ENCODE measurements around the gene ICAM5. TPM values are rescaled to one million over a fixed set of nuclear protein-coding genes. Genes with fewer than 3 reads are reported as not detected.

Gene ICAM5
- total and polyA plus RNA-seq, 10 of the 15 experiments (the other 5 are each of a cell fraction or from before 2014, with no cell fraction given): 0.14 to 4.6 (median 0.94) TPM; not detected in 2

DNA sequence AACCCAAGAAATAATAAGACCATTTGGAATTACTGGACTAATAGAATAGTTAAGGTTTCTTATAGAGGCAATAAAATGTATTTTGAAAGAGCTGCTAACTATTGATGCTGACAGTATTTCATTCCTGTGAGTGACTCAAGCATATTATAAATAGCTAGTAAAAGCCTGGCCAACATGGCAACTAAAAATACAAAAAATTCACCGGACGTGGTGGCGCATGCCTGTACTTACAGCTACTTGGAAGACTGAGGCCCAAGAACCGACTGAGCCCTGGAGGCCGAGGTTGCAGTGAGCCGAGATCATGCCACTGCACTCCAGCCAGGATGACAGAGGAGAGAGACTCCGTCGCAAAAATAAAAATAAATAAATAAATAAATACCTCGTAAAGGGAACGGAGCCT is 55.0 kb downstream of the ICAM5 start:
- in situ Hi-C loops (cut with MboI): no loop called here
- 95% methylated on average over 10 of the region's 10 CpGs for WGBS (ENCODE audit: insufficient coverage, insufficient replicate concordance, low lambda C conversion rate, missing lambda C conversion rate)
- Histone ChIP-seq H3K27me3 (replicated peaks in 1 of 2; ENCODE audit: control insufficient read depth in 2 of 2, insufficient read depth in 2 of 2, low read length in 1 of 2) (no peaks in the 10 kb centered on the region), H3K27ac (ENCODE audit: control insufficient read depth, insufficient read depth) (no peak overlapping the region), H3K9ac (ENCODE audit: control insufficient read depth, insufficient read depth, low read length) (no peak overlapping the region), H3K9me3 (replicated peaks; ENCODE audit: control insufficient read depth, insufficient read depth, low read length) (no peaks in the 10 kb centered on the region), H3K4me1 (ENCODE audit: control insufficient read depth, insufficient read depth, low read length) (peaks cover 3% of the 10 kb centered on the region), H3K36me3 (ENCODE audit: control insufficient read depth in 2 of 2, insufficient read depth in 2 of 2, low read length in 1 of 2) (no peaks in the 10 kb centered on the region; a peak in 2 of 4 replicates), H3K4me2 (ENCODE audit: control insufficient read depth, insufficient read depth) (no peak overlapping the region), H3K79me2 (ENCODE audit: control insufficient read depth, insufficient read depth, low read length) (no peaks in the 10 kb centered on the region), H4K20me1 (ENCODE audit: control insufficient read depth, insufficient read depth) (no peaks in the 10 kb centered on the region), H2AFZ (ENCODE audit: control insufficient read depth, low read depth, low read length) (no peak overlapping the region), H3K4me3 (no peak overlapping the region)
- SMC1A ChIA-PET (ENCODE audit: uncharacterized antibody, unreplicated experiment): interaction anchor here (0.8 to 1.8 kb wide), 3 partner anchors 46 to 74 kb away, joined by 3 read pairs; partner anchors contain the start of gene ICAM1
- no peak for FAIRE-seq
- TF ChIP-seq, protein P1, sequence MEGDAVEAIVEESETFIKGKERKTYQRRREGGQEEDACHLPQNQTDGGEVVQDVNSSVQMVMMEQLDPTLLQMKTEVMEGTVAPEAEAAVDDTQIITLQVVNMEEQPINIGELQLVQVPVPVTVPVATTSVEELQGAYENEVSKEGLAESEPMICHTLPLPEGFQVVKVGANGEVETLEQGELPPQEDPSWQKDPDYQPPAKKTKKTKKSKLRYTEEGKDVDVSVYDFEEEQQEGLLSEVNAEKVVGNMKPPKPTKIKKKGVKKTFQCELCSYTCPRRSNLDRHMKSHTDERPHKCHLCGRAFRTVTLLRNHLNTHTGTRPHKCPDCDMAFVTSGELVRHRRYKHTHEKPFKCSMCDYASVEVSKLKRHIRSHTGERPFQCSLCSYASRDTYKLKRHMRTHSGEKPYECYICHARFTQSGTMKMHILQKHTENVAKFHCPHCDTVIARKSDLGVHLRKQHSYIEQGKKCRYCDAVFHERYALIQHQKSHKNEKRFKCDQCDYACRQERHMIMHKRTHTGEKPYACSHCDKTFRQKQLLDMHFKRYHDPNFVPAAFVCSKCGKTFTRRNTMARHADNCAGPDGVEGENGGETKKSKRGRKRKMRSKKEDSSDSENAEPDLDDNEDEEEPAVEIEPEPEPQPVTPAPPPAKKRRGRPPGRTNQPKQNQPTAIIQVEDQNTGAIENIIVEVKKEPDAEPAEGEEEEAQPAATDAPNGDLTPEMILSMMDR (IDR thresholded peaks at IDR 0.05 in 2 of 3, conservative IDR thresholded peaks at IDR 0.05 in 1 of 3; ENCODE audit: control insufficient read depth in 2 of 3, extremely low read depth in 1 of 3, insufficient read depth in 1 of 3, low read depth in 3 of 3, low read length in 3 of 3): no peak
- TF ChIP-seq, protein P2, sequence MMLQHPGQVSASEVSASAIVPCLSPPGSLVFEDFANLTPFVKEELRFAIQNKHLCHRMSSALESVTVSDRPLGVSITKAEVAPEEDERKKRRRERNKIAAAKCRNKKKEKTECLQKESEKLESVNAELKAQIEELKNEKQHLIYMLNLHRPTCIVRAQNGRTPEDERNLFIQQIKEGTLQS (IDR thresholded peaks at IDR 0.05; ENCODE audit: borderline replicate concordance, extremely low read depth, low read depth, low read length): no peak
- POLR2A ChIA-PET: interaction anchor here (0.6 to 1.2 kb wide), 5 partner anchors 10 to 509 kb away, joined by 3 read pairs; partner anchors contain the start of genes RAVER1 and TYK2
- no peak for ATAC-seq
- intact Hi-C loops (cut with micrococcal nuclease; ENCODE audit: unreplicated experiment): no loop called here
- DNase-seq (ENCODE audit: low read depth, low spot score): no peak
- CTCF ChIA-PET: interaction anchor here (1.1 kb wide), 1 partner anchor 44 kb away, joined by 3 read pairs; no protein-coding TSS in a partner anchor
- BruUV-seq (replicated peaks): no TSS peak
- RAD21 ChIA-PET (ENCODE audit: unreplicated experiment): interaction anchor here (0.7 to 1.8 kb wide), 2 partner anchors 32 to 55 kb away, joined by 3 read pairs; partner anchors contain the start of gene ICAM5

Small RNA genes lying within 50 kb of the gene (small RNA-seq; reads per million reads assigned to genes)
- gene AC011511.1 (not detected), gene AC011511.4 (not detected)

Other genes starting within 250 kb of the ICAM5 start
Only the 7 nearest of the 19 such genes appear.
- 196 and 221 TPM in 2 replicates for gene MRPL4, start 37.7 kb upstream of the ICAM5 start, total RNA-seq (2014; rRNA removed)
- gene MRPL4, start 37.7 kb upstream of the ICAM5 start, total RNA-seq (2014; rRNA removed; fragmentation: Illumina TruSeq; extraction: Trizol): 36.4 and 44.4 TPM in 2 replicates
- 162 and 169 TPM in 2 replicates for gene MRPL4, start 37.7 kb upstream of the ICAM5 start, total RNA-seq (2021)
- gene MRPL4, start 37.7 kb upstream of the ICAM5 start, polyA plus RNA-seq (2011; rRNA removed): 16.6 and 56.2 TPM in 2 replicates
- gene MRPL4, start 37.7 kb upstream of the ICAM5 start, polyA plus RNA-seq (2014; fragmentation: Illumina TruSeq; extraction: Trizol): 9.5 and 44.4 TPM in 2 replicates
- gene MRPL4, start 37.7 kb upstream of the ICAM5 start, polyA plus RNA-seq (2014; fragmentation: Nextera tagmentation; extraction: Ambion mirVana): 1 to 10 TPM in 1 of 2 experiments, under 1 TPM in 1; 0.79 to 5.8 TPM
- 174 and 217 TPM in 2 replicates for gene MRPL4, start 37.7 kb upstream of the ICAM5 start, polyA plus RNA-seq (2014; rRNA removed)
- 100 to 1,000 TPM; 183 to 186 TPM for gene MRPL4, start 37.7 kb upstream of the ICAM5 start, polyA plus RNA-seq (2016; fragmentation: Nextera tagmentation; extraction: Ambion mirVana)
- 72.9 and 77.7 TPM in 2 replicates for gene ICAM1, start 18.8 kb upstream of the ICAM5 start, total RNA-seq (2014; rRNA removed)
- 49.4 and 52.6 TPM in 2 replicates for gene ICAM1, start 18.8 kb upstream of the ICAM5 start, total RNA-seq (2014; rRNA removed; fragmentation: Illumina TruSeq; extraction: Trizol)
- 69.7 and 71.0 TPM in 2 replicates for gene ICAM1, start 18.8 kb upstream of the ICAM5 start, total RNA-seq (2021)
- gene ICAM1, start 18.8 kb upstream of the ICAM5 start, polyA plus RNA-seq (2011; rRNA removed): 46.8 and 115 TPM in 2 replicates
- gene ICAM1, start 18.8 kb upstream of the ICAM5 start, polyA plus RNA-seq (2014; fragmentation: Illumina TruSeq; extraction: Trizol): 61.9 and 67.8 TPM in 2 replicates
- 10 to 100 TPM in 1 of 2 experiments, 1 to 10 TPM in 1; 7.6 to 14.8 TPM for gene ICAM1, start 18.8 kb upstream of the ICAM5 start, polyA plus RNA-seq (2014; fragmentation: Nextera tagmentation; extraction: Ambion mirVana)
- 67.9 and 74.4 TPM in 2 replicates for gene ICAM1, start 18.8 kb upstream of the ICAM5 start, polyA plus RNA-seq (2014; rRNA removed)
- 10 to 100 TPM; 35.0 to 41.9 TPM for gene ICAM1, start 18.8 kb upstream of the ICAM5 start, polyA plus RNA-seq (2016; fragmentation: Nextera tagmentation; extraction: Ambion mirVana)
- gene ICAM4, start 3.0 kb upstream of the ICAM5 start, total RNA-seq (2014; rRNA removed): 2.4 and 3.0 TPM in 2 replicates
- gene ICAM4, start 3.0 kb upstream of the ICAM5 start, total RNA-seq (2014; rRNA removed; fragmentation: Illumina TruSeq; extraction: Trizol): 1.2 and 1.3 TPM in 2 replicates
- 2.1 and 2.6 TPM in 2 replicates for gene ICAM4, start 3.0 kb upstream of the ICAM5 start, total RNA-seq (2021)
- 0.20 and 0.31 TPM in 2 replicates for gene ICAM4, start 3.0 kb upstream of the ICAM5 start, polyA plus RNA-seq (2011; rRNA removed)
- 0.29 and 0.63 TPM in 2 replicates for gene ICAM4, start 3.0 kb upstream of the ICAM5 start, polyA plus RNA-seq (2014; fragmentation: Illumina TruSeq; extraction: Trizol)
- gene ICAM4, start 3.0 kb upstream of the ICAM5 start, polyA plus RNA-seq (2014; fragmentation: Nextera tagmentation; extraction: Ambion mirVana): under 1 TPM; 0.69 to 0.72 TPM
- gene ICAM4, start 3.0 kb upstream of the ICAM5 start, polyA plus RNA-seq (2014; rRNA removed): 3.0 and 3.4 TPM in 2 replicates
- 1 to 10 TPM; 4.1 to 5.1 TPM for gene ICAM4, start 3.0 kb upstream of the ICAM5 start, polyA plus RNA-seq (2016; fragmentation: Nextera tagmentation; extraction: Ambion mirVana)
- gene ZGLP1, start 19.9 kb downstream of the ICAM5 start, total RNA-seq (2014; rRNA removed): 1.3 and 1.7 TPM in 2 replicates
- 0.67 and 0.78 TPM in 2 replicates for gene ZGLP1, start 19.9 kb downstream of the ICAM5 start, total RNA-seq (2014; rRNA removed; fragmentation: Illumina TruSeq; extraction: Trizol)
- 2.5 and 4.1 TPM in 2 replicates for gene ZGLP1, start 19.9 kb downstream of the ICAM5 start, total RNA-seq (2021)
- 0.49 and 0.94 TPM in 2 replicates for gene ZGLP1, start 19.9 kb downstream of the ICAM5 start, polyA plus RNA-seq (2011; rRNA removed)
- gene ZGLP1, start 19.9 kb downstream of the ICAM5 start, polyA plus RNA-seq (2014; fragmentation: Illumina TruSeq; extraction: Trizol): 0.19 and 0.98 TPM in 2 replicates
- under 1 TPM; 0.29 to 0.48 TPM for gene ZGLP1, start 19.9 kb downstream of the ICAM5 start, polyA plus RNA-seq (2014; fragmentation: Nextera tagmentation; extraction: Ambion mirVana)
- gene ZGLP1, start 19.9 kb downstream of the ICAM5 start, polyA plus RNA-seq (2014; rRNA removed): 4.6 and 5.6 TPM in 2 replicates
- gene ZGLP1, start 19.9 kb downstream of the ICAM5 start, polyA plus RNA-seq (2016; fragmentation: Nextera tagmentation; extraction: Ambion mirVana): 1 to 10 TPM; 1.8 to 2.0 TPM
- gene FDX2, start 26.1 kb downstream of the ICAM5 start, total RNA-seq (2014; rRNA removed): 19.5 and 29.0 TPM in 2 replicates
- 15.0 and 16.2 TPM in 2 replicates for gene FDX2, start 26.1 kb downstream of the ICAM5 start, total RNA-seq (2014; rRNA removed; fragmentation: Illumina TruSeq; extraction: Trizol)
- 22.4 and 24.6 TPM in 2 replicates for gene FDX2, start 26.1 kb downstream of the ICAM5 start, total RNA-seq (2021)
- gene FDX2, start 26.1 kb downstream of the ICAM5 start, polyA plus RNA-seq (2011; rRNA removed): 5.0 and 12.4 TPM in 2 replicates
- 5.9 and 24.9 TPM in 2 replicates for gene FDX2, start 26.1 kb downstream of the ICAM5 start, polyA plus RNA-seq (2014; fragmentation: Illumina TruSeq; extraction: Trizol)
- 1 to 10 TPM; 1.4 to 4.1 TPM for gene FDX2, start 26.1 kb downstream of the ICAM5 start, polyA plus RNA-seq (2014; fragmentation: Nextera tagmentation; extraction: Ambion mirVana)
- 31.7 TPM in 2 replicates for gene FDX2, start 26.1 kb downstream of the ICAM5 start, polyA plus RNA-seq (2014; rRNA removed)
- 10 to 100 TPM; 34.4 to 50.4 TPM for gene FDX2, start 26.1 kb downstream of the ICAM5 start, polyA plus RNA-seq (2016; fragmentation: Nextera tagmentation; extraction: Ambion mirVana)
- gene RAVER1, start 43.6 kb downstream of the ICAM5 start, total RNA-seq (2014; rRNA removed): 16.1 and 24.5 TPM in 2 replicates
- gene RAVER1, start 43.6 kb downstream of the ICAM5 start, total RNA-seq (2014; rRNA removed; fragmentation: Illumina TruSeq; extraction: Trizol): 3.3 and 5.1 TPM in 2 replicates
- gene RAVER1, start 43.6 kb downstream of the ICAM5 start, total RNA-seq (2021): 83.5 and 87.0 TPM in 2 replicates
- 0.91 and 1.5 TPM in 2 replicates for gene RAVER1, start 43.6 kb downstream of the ICAM5 start, polyA plus RNA-seq (2011; rRNA removed)
- 1.0 and 4.8 TPM in 2 replicates for gene RAVER1, start 43.6 kb downstream of the ICAM5 start, polyA plus RNA-seq (2014; fragmentation: Illumina TruSeq; extraction: Trizol)
- gene RAVER1, start 43.6 kb downstream of the ICAM5 start, polyA plus RNA-seq (2014; fragmentation: Nextera tagmentation; extraction: Ambion mirVana): under 1 TPM; 0.03 to 0.05 TPM
- gene RAVER1, start 43.6 kb downstream of the ICAM5 start, polyA plus RNA-seq (2014; rRNA removed): 19.2 and 33.9 TPM in 2 replicates
- 10 to 100 TPM; 54.7 to 71.6 TPM for gene RAVER1, start 43.6 kb downstream of the ICAM5 start, polyA plus RNA-seq (2016; fragmentation: Nextera tagmentation; extraction: Ambion mirVana)
- 134 and 152 TPM in 2 replicates for gene ICAM3, start 49.7 kb downstream of the ICAM5 start, total RNA-seq (2014; rRNA removed)
- gene ICAM3, start 49.7 kb downstream of the ICAM5 start, total RNA-seq (2014; rRNA removed; fragmentation: Illumina TruSeq; extraction: Trizol): 98.9 and 106 TPM in 2 replicates
- gene ICAM3, start 49.7 kb downstream of the ICAM5 start, total RNA-seq (2021): 146 and 160 TPM in 2 replicates
- 67.0 and 125 TPM in 2 replicates for gene ICAM3, start 49.7 kb downstream of the ICAM5 start, polyA plus RNA-seq (2011; rRNA removed)
- 20.4 and 61.1 TPM in 2 replicates for gene ICAM3, start 49.7 kb downstream of the ICAM5 start, polyA plus RNA-seq (2014; fragmentation: Illumina TruSeq; extraction: Trizol)
- gene ICAM3, start 49.7 kb downstream of the ICAM5 start, polyA plus RNA-seq (2014; fragmentation: Nextera tagmentation; extraction: Ambion mirVana): 10 to 100 TPM in 1 of 2 experiments, 1 to 10 TPM in 1; 5.5 to 29.2 TPM
- gene ICAM3, start 49.7 kb downstream of the ICAM5 start, polyA plus RNA-seq (2014; rRNA removed): 146 and 156 TPM in 2 replicates
- gene ICAM3, start 49.7 kb downstream of the ICAM5 start, polyA plus RNA-seq (2016; fragmentation: Nextera tagmentation; extraction: Ambion mirVana): 10 to 100 TPM; 73.6 to 75.6 TPM

Measured in GM12878 (cell line).